Astrocyte of the cerebellum (primary cell): ENCODE measurements around the gene FLNC.

Source experiments
- DNase-seq: peaks from one replicate; pipeline ENCODE4 v3.0.0-alpha.2; 2011; ENCODE audit warnings: low read depth
- H3K4me3 ChIP-seq: 2 replicates; pipeline ENCODE4 v1.5.1; 2011; ENCODE audit warnings: mild to moderate bottlenecking, low read depth, low read length, moderate library complexity
- CTCF ChIP-seq: IDR thresholded peaks from 2 replicates; pipeline ENCODE4 v1.5.1; 2012; ENCODE audit warnings: low read length, low read depth, moderate library complexity, mild to moderate bottlenecking; ENCODE audit errors: missing control alignments
- in situ Hi-C: cut with HindIII; loops from 2 replicates; pipeline ENCODE4 v1.10.0; 2017; ENCODE audit warnings: low sequenced_read_pairs

Gene FLNC

GRCh38 chr7:128793181-128793547 is 37.0 kb upstream of the FLNC start:
- in situ Hi-C loops, result no loop called here
- H3K4me3 ChIP-seq, result no peak overlapping the region
- no peak for TF ChIP-seq CTCF
- no peak for DNase-seq

GRCh38 chr7:128794020-128794419 is 36.2 kb upstream of the FLNC start:
- in situ Hi-C loops, result no loop called here
- TF ChIP-seq CTCF, result no peak
- DNase-seq, result no peak
- H3K4me3 ChIP-seq, result no peak overlapping the region

GRCh38 chr7:128794436-128794835 is 35.8 kb upstream of the FLNC start:
- TF ChIP-seq CTCF, result no peak
- in situ Hi-C loops, result no loop called here

GRCh38 chr7:128795129-128795528 is 35.1 kb upstream of the FLNC start:
- in situ Hi-C loops, result no loop called here
- DNase-seq, result no peak
- H3K4me3 ChIP-seq, result no peak overlapping the region
- TF ChIP-seq CTCF, result no peak

More at GRCh38 chr7:128794436-128794835, 35.8 kb upstream of the FLNC start:
- no peak for DNase-seq
- no peak overlapping the region for H3K4me3 ChIP-seq

GRCh38 chr7:128796327-128796726 is 33.9 kb upstream of the FLNC start:
- in situ Hi-C loops, result no loop called here
- TF ChIP-seq CTCF, result no peak
- DNase-seq, result peak; percentile 81
- no peak overlapping the region for H3K4me3 ChIP-seq

- no peak for TF ChIP-seq CTCF
- H3K4me3 ChIP-seq, result no peak overlapping the region
- in situ Hi-C loops, result no loop called here
- DNase-seq, result no peak
Observed at GRCh38 chr7:128799451-128799850, 30.8 kb upstream of the FLNC start.

GRCh38 chr7:128800567-128800966 is 29.6 kb upstream of the FLNC start:
- in situ Hi-C loops, result no loop called here
- no peak overlapping the region for H3K4me3 ChIP-seq
- TF ChIP-seq CTCF, result no peak
- DNase-seq, result no peak
